A549 treated with GW870086 at 1 μM for 4 hours (cell line): Measurements from ENCODE around the gene RBKS. TPM values are rescaled to one million over a fixed set of nuclear protein-coding genes. Genes with fewer than 3 reads are reported as not detected.

Experiments used
- total RNA-seq: library from RNA; stranded (reverse); fragments of 200-300 nt; extraction: Qiagen RNA extraction; gene quantifications from 5 replicates; pipeline ENCODE4 v1.2.3, GENCODE V29; 2022; ENCODE audit warnings: low read depth

The RBKS gene
- total RNA-seq: 5.9 to 8.9 TPM (median 8.1 TPM) in 5 replicates

DNA sequence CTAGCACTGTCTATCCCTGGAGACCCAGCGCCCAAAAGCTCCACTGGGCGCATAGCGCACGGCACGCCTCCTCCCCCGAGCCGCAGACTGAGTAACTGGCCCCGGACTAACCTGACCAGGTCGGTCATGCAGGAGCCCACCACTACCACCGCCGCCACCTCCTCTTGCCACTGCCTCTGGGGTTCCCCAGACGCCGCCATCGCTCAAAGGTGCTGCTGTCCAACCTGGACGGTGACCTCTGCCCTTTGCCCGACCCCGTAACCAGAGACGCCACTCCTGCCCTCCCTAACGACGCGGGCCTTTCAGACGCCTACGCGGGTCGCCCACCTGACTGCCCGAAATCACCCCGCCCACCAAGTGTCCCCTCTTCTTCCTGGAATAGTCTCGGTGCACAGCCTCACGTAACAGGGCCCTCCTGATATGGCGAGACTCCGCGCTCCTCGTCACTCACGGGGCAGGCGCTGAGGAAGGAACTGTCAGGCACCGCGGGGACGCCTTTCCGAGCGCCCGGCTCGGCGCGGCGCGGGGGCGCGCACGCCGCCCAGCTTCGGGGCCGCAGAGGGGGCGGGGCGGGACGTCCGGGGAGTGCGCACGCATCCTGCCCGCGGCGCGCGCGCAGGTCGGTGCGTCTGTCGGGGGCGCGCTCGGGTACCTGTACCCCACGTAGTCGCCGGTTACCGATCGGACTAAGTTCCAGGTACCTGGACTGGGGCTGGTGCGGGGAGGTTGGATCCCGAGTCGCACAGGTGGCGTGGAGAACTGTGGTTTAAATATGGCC, at the start of gene RBKS, which contains the start of gene BABAM2:
Gene RBKS, minus strand, starts transcription at position 242 of the 778 bp plus-strand sequence. Its CDS starts 42 bp downstream, at position 200.
Gene BABAM2, plus strand, starts transcription at position 584 of the 778 bp plus-strand sequence. CDS start 3,828 bp downstream, outside the sequence.

GRCh38 chr2:27771548-27772335, 118.4 kb downstream of the RBKS start, which contains the start of gene MRPL33:
TSS of gene MRPL33 (plus strand) at chr2:27771719. CDS start at chr2:27771778, 59 bp downstream.

Other genes starting within 250 kb of the RBKS start
- 28.2 to 33.4 TPM (median 33.1 TPM) in 5 replicates for gene SUPT7L, start 226.8 kb downstream of the RBKS start, total RNA-seq
- gene SLC4A1AP, start 226.5 kb downstream of the RBKS start, total RNA-seq: 27.5 to 33.2 TPM (median 31.0 TPM) in 5 replicates
- gene MRPL33, start 118.7 kb downstream of the RBKS start, total RNA-seq: 321 to 537 TPM (median 349 TPM) in 5 replicates
- 46.3 to 56.2 TPM (median 48.2 TPM) in 5 replicates for gene BABAM2, start 342 bp upstream of the RBKS start, total RNA-seq